NCI-H1048 (cell line): Measurements from ENCODE around the gene MXRA7.
"Not testable (repeated sequence)": the region's sequence is repeated elsewhere in the genome, so short reads cannot be mapped to it uniquely, and the experiment has no call there.

Experiments
- DNase-seq: peaks from one replicate; lab custom pipeline; 2025; lab: John Stamatoyannopoulos, UW

The MXRA7 gene

DNA sequence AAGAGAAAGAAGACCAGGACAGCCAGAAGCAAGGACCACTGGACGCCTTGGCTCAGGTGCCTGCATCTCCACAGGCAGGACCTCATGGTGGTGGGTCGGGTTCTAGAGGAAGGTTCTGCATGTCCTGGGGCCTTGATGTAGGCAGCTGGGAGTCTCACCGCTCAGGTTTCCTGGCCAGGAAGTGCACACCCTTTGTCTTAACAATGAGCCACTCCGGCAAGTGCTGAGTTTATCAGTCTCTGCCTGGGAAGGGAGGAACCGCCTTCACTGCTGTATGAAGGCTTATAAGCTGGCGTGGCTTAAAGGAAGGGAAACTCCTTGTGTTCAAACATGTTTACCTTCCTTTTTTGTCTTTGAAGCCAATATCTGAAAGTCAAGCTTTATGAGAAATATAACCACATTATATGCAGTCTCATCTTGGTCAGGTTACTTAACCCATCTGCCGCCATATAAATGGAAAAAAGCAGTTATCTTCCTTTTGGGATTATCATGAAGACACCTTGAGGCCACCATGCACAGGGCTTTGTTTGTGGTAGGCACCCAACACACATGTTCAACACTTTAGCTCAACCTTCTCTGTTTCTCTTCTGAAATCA is 67.1 kb downstream of the MXRA7 start, which contains the start of gene ST6GALNAC1:
ST6GALNAC1 (minus strand) TSS at position 205 of the 596 bp plus-strand sequence; CDS start at position 86, 119 bp downstream.
- no peak for DNase-seq

DNA sequence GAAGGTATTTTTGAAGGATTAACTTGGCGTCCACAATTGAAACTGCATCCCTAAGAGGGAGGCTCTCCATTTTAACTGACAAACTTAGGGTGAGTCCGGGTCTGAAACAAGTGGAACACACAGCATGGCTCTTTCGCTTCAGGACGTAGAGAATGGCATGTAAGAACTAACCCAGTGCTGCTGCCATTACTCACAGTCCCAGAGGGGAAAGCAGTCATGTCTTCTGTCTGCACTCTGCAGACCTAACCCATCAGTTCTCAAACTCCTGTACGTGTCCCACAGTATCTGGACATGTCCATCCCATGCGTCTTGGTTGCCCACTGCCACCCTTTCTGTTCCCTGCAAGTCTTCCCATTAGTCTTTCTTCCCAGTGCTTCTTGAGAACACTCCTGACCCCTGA is 67.8 kb downstream of the MXRA7 start:
- no peak for DNase-seq

GRCh38 chr17:76642032-76642561 is 68.7 kb downstream of the MXRA7 start:
- DNase-seq: no peak

DNA sequence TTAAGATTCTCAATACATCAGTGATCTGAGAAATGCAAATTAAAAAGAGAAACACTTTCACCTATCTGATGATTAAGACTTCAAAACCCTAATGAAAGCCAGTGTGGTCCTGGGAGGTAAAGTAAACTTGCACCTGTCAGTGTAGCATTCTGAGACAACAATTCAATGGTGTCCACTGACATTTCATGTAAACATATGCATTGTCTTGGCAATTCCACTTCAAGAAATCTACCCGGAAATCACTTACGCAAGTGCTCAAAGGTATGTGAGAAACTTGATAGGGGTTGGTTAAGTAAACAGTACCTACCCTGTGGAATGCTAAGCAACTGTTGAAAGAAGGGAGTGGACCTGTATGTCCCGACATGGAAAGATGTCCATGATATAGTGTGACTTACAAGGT is 69.3 kb downstream of the MXRA7 start:
- no peak for DNase-seq

DNA sequence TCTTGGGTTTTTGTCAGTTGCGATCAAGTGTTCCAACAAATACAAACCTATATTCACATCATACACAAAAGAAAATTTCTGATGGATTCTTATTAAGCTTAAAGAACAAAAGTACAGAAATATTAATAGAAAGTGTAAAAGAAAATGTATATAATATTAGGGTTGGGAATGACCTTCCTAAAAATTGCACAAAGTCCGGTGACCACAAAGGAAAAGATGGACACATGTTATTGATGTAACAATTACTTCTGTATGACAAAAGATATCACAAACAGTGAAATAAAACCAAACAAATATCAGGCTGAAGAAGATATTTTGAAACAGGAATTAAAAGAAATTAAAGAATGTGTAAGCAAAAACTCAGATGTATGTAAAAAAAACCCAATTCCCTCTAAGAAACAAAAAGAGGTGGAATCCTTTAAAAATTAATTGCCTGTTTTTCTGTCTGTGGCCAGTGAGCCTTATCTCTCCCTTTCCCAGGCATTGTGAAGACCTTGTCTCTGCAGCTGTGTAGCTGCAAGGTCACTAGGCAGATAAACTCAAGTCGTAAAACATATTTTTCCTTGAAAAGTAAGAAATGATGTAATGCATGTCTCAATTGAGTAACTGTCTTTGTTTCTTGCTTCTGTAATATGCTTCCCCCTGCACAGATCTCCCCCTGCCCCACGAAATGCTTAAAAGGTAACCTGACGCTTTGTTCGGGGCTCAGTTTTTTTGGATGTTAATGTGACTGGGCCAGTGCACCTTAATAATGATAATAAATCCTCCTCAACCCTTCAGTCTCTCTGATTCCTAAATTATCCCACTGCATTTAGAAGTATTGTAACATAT is 70.0 kb downstream of the MXRA7 start:
- no peak for DNase-seq

DNA sequence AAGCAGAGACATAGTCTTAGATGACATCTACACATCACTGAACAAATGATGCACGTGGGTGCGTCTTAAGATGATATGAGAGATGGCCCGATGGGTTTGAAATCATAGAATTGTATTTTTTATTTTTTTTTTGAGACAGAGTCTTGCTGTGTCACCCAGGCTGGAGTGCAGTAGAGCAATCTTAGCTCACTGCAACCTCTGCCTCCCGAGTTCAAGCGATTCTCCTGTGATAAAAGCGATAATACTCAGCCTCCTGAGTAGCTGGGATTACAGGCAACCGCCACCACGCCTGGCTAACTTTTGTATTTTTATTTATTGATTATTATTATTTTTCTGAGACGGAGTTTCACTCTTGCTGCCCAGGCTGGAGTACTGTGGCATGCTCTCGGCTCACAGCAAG is 72.5 kb downstream of the MXRA7 start:
- DNase-seq: no peak

DNA sequence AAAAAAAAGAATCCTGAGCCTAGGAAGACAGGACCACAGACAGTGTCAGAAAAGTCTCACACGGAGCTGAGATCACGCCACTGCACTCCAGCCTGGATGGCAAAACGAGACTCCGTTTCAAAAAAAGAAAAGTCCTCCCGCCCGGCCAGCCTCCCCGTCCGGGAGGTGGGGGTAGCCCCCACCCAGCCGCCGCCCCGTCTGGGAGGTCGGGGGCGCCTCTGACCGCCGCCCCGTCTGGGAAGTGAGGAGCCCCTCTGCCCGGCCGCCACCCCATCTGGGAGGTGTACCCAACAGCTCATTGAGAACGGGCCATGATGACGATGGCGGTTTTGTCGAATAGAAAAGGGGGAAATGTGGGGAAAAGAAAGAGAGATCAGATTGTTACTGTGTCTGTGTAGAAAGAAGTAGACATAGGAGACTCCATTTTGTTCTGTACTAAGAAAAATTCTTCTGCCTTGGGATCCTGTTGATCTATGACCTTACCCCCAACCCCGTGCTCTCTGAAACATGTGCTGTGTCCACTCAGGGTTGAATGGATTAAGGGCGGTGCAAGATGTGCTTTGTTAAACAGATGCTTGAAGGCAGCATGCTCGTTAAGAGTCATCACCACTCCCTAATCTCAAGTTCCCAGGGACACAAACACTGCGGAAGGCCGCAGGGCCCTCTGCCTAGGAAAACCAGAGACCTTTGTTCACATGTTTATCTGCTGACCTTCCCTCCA is 74.1 kb downstream of the MXRA7 start:
- DNase-seq: not testable (repeated sequence)

- DNase-seq: no peak
Measured at GRCh38 chr17:76635659-76636360, 75.0 kb downstream of the MXRA7 start.

- no peak for DNase-seq
Measured at GRCh38 chr17:76635039-76635438, 75.7 kb downstream of the MXRA7 start.

DNA sequence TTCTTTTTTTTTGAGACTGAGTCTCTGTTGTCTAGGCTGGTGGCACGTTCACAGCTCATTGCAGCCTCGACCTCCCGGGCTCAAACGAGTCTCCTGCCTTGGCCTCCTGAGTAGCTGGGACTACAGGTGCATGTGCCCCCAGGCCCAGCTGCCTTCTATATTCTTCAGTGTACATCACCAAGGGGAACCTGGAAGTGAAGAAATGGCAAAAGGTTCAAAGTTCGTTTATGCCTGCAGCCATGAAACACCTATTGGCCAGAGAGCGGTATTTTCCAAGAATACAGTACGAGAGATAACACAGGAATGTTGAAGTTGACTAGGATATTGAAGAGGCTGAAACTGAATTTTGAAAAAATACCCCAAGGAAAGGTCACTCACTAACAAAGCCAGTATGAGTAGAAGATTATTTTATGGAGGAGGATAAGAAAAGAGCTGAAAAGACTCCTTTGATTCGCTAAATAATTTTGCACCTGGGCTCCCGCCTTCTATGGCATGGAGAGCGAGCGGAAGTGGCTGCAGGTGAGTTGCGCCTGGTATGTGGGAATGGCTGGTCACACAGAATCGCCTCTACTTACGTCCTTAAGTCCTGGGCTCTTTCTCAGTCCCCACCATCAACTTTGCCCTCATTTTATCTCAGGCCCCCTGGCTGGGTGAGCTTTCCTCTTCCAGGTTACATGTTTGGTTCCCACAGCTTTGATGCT is 77.0 kb downstream of the MXRA7 start:
- DNase-seq: no peak

DNA sequence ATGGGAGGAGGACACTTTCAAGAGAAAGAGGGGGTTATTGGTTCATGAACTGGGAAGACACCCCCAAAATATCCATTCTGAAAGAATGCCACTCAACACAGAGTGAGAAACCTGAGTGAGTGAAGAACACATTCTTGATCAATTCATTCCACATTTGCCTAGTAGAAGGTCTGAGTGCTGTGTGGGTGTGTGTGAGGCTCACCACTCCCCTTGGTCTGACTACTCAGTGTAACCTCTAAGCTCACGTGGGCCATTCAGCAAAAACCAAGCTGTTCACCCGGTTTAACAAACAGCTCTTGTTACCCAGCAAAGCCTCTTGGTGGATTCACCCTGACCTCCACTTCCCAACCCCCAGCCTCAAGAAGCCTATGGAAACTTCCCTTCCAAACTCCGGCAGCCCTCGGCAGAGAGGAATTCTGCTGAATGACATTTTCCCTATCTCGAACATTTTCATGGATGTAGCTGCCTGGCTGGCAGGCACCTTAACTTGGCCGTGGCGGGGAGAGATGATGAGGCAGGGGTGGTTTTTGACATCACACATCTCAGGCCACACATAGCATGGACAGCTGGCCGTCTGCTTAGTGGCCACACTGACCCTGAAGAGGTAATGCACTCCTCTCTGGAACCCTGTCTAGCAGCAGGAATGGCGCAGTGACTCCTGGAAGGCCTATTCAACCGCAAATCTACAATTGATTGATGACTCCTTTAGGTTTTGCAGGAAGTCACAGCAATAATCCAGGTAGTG is 78.8 kb downstream of the MXRA7 start:
- DNase-seq: no peak

- no peak for DNase-seq
Measured at GRCh38 chr17:76630151-76630550, 80.6 kb downstream of the MXRA7 start.
